NCI-H345 treated with DMSO at 0.1 percent for 48 hours (cell line): Measurements from ENCODE around the gene EFS.

ENCODE experiments used
- DNase-seq: peaks from one replicate; lab custom pipeline; 2025; ENCODE audit not compliant: unreplicated experiment; lab: John Stamatoyannopoulos, UW

Gene EFS

GRCh38 chr14:23306412-23307145 is 58.4 kb downstream of the EFS start, which contains the start of gene BCL2L2:
Gene BCL2L2 (plus strand): TSS chr14:23306833. CDS start chr14:23307768, 935 bp downstream.
- peak; percentile 62 for DNase-seq
